ENCODE measurements around the gene SNN.

Gene SNN

GRCh38 chr16:11727796-11728543 is 59.7 kb downstream of the SNN start:
- Mint-ChIP-seq H3K27me3 (ENCODE audit: low read depth) (no peaks in the 10 kb centered on the region), H3K27ac (no peak overlapping the region), H3K36me3 (ENCODE audit: low read depth) (peaks cover 64% of the 10 kb centered on the region), H3K4me1 (no peaks in the 10 kb centered on the region), H3K4me3 (no peak overlapping the region), H3K9me3 (no peaks in the 10 kb centered on the region)
- no peak for TF ChIP-seq CTCF (IDR thresholded peaks at IDR 0.05; ENCODE audit: unreplicated experiment in 3 of 3)

Measured in nephron (organoid).